ENCODE measurements around the gene FGF14. TPM values are rescaled to one million over a fixed set of nuclear protein-coding genes. Genes with fewer than 3 reads are reported as not detected.

Gene FGF14
- total RNA-seq, 1 experiment from 2014 or later = 0.22 TPM

- H3K14ac ChIP-seq (ENCODE audit: insufficient read depth, low read length) = no peak overlapping the region
- H3K79me2 ChIP-seq (ENCODE audit: insufficient read depth, low read length) = no peaks in the 10 kb centered on the region
- H3K23me2 ChIP-seq (ENCODE audit: insufficient read length, low read depth, low read length, poor library complexity, severe bottlenecking) = no peaks in the 10 kb centered on the region
- H3K9me3 ChIP-seq (ENCODE audit: control insufficient read depth, low read depth, low read length) = no peaks in the 10 kb centered on the region
- H2BK120ac ChIP-seq (ENCODE audit: low read depth, low read length, poor library complexity, severe bottlenecking) = no peak overlapping the region
- H3K56ac ChIP-seq (ENCODE audit: insufficient read length, low read depth, low read length) = no peak overlapping the region
- Mint-ChIP-seq H3K27ac (no peak overlapping the region), H3K36me3 (ENCODE audit: insufficient read depth in 1 of 3, low read depth in 3 of 3) (no peaks in the 10 kb centered on the region), H3K4me3 (no peak overlapping the region), H3K27me3 (ENCODE audit: low read depth) (no peaks in the 10 kb centered on the region; the same call in 1 of the 2 replicates), H3K4me1 (no peaks in the 10 kb centered on the region), H3K9me3 (no peaks in the 10 kb centered on the region)
- no peak overlapping the region for H4K5ac ChIP-seq (ENCODE audit: insufficient read length, low read depth, low read length)
- DNase-seq = no peak
- H3K4me2 ChIP-seq (ENCODE audit: insufficient read depth, insufficient read length, low read length) = no peak overlapping the region
- H3K18ac ChIP-seq (ENCODE audit: insufficient read length, low read depth, low read length) = no peak overlapping the region
- H3K27me3 ChIP-seq (ENCODE audit: insufficient read depth, low read length) = no peaks in the 10 kb centered on the region
- H2BK20ac ChIP-seq (ENCODE audit: low read depth, low read length, poor library complexity, severe bottlenecking) = no peak overlapping the region
- no peak overlapping the region for H3T11ph ChIP-seq (ENCODE audit: low read length)
- no peak overlapping the region for H3K23ac ChIP-seq (ENCODE audit: insufficient read length, low read depth, low read length)
- no peaks in the 10 kb centered on the region for H3K4me1 ChIP-seq (ENCODE audit: insufficient read depth, low read length)
- H2AFZ ChIP-seq (ENCODE audit: low read length) = no peak overlapping the region
- no peak for TF ChIP-seq CTCF (conservative IDR thresholded peaks at IDR 0.05)
- H3K27ac ChIP-seq (ENCODE audit: insufficient read length, low read depth, low read length) = no peak overlapping the region
- H3K9ac ChIP-seq (ENCODE audit: extremely low read depth, insufficient read length, low read length) = no peak overlapping the region
- H4K8ac ChIP-seq (replicated peaks; ENCODE audit: insufficient read length, low read depth, low read length) = no peak overlapping the region
- no CpG with 5 or more reads among the region's 3 CpGs for WGBS (ENCODE audit: extremely low coverage, insufficient read length, low lambda C conversion rate)
- no peaks in the 10 kb centered on the region for H3K79me1 ChIP-seq (ENCODE audit: insufficient read depth, low read depth, low read length, poor library complexity, severe bottlenecking)
- no peak overlapping the region for H2AK5ac ChIP-seq (ENCODE audit: insufficient read length, low read length)
- H3K4ac ChIP-seq (ENCODE audit: low read depth, low read length) = no peak overlapping the region
- H2BK15ac ChIP-seq (ENCODE audit: low read depth, low read length) = no peak overlapping the region
- no peak overlapping the region for H4K91ac ChIP-seq (ENCODE audit: insufficient read length, low read depth, low read length)
- no peaks in the 10 kb centered on the region for H4K20me1 ChIP-seq (ENCODE audit: control insufficient read depth, insufficient read depth, insufficient read length)
- no peak overlapping the region for H2BK12ac ChIP-seq (ENCODE audit: insufficient read length, low read depth, low read length)
- H2BK5ac ChIP-seq (ENCODE audit: insufficient read length, low read length) = no peak overlapping the region
These were observed 301.6 kb downstream of the FGF14 start for GRCh38 chr13:102100234-102100633.

Data from H9 (cell line).